Measurements from ENCODE around the gene HDAC7. TPM values are rescaled to one million over a fixed set of nuclear protein-coding genes. Genes with fewer than 3 reads are reported as not detected.
A peak's percentile ranks its signal among the peaks of the same experiment; 100 is the strongest.

HDAC7 gene
- total RNA-seq, 1 donor, result 48.9 TPM

DNA sequence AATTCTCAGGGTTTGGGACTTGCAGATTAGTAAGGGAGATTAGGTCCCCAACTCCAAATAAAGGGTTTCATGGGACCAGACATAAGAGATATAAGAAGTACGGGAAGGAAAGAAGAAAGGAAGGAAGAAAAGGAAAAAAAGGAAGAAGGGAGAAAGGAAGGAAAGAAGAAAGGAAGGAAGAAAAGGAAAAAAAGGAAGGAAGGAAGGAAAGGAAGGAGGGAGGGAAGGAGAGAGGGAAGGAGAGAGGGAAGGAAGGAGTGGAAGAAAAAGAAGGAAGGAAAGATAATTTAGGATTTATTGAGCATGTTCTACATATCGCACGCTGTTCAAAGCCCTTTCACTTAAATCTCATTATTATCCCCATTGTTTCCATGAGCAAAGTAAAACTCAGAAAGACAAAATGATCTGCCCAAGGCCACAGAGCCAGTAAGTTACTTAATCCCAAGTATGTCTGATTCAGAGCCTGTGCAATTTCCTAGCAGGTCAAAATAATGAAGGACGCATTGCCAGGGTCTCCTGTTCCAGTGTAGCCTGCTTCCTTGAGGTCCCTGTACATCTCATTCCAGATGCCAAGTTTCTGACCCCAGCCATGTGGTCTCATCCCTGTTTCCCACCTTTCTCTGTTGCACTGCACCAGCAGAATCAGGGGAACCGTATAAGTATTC is 3.9 kb upstream of the HDAC7 start:
- TF ChIP-seq, protein P1, sequence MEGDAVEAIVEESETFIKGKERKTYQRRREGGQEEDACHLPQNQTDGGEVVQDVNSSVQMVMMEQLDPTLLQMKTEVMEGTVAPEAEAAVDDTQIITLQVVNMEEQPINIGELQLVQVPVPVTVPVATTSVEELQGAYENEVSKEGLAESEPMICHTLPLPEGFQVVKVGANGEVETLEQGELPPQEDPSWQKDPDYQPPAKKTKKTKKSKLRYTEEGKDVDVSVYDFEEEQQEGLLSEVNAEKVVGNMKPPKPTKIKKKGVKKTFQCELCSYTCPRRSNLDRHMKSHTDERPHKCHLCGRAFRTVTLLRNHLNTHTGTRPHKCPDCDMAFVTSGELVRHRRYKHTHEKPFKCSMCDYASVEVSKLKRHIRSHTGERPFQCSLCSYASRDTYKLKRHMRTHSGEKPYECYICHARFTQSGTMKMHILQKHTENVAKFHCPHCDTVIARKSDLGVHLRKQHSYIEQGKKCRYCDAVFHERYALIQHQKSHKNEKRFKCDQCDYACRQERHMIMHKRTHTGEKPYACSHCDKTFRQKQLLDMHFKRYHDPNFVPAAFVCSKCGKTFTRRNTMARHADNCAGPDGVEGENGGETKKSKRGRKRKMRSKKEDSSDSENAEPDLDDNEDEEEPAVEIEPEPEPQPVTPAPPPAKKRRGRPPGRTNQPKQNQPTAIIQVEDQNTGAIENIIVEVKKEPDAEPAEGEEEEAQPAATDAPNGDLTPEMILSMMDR (IDR thresholded peaks at IDR 0.05; ENCODE audit: insufficient read depth, low read length), result no peak
- peak; percentile 61 for DNase-seq (ENCODE audit: low read depth)
- no peak overlapping the region for H3K4me3 ChIP-seq (ENCODE audit: low read depth, low read length)

DNA sequence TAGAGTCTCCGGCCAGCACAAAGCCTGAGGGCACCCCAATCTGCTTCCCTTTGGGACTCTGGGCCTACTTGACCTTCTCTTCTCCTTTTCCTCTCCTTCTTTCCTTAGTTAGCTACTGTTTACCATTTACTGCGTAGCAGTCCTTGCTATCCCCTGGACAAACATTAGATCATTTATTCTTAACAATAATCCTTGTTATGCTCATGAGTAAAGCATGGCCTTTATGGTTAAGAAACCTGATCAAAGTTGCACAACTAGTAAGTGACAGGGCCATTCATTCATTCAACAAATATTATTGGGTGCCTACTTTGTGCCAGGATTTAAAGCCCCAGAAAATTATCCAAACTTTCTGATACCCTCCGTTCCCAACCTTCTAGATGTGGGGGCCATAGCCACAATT is 3.2 kb upstream of the HDAC7 start:
- DNase-seq (ENCODE audit: low read depth), result no peak
- H3K4me3 ChIP-seq (ENCODE audit: low read depth, low read length), result no peak overlapping the region
- TF ChIP-seq, protein P1 (IDR thresholded peaks at IDR 0.05; ENCODE audit: insufficient read depth, low read length), result no peak

GRCh38 chr12:47822401-47822800 is 2.7 kb upstream of the HDAC7 start:
- H3K4me3 ChIP-seq (ENCODE audit: low read depth, low read length), result no peak overlapping the region
- TF ChIP-seq, protein P1 (IDR thresholded peaks at IDR 0.05; ENCODE audit: insufficient read depth, low read length), result no peak
- no peak for DNase-seq (ENCODE audit: low read depth)

DNA sequence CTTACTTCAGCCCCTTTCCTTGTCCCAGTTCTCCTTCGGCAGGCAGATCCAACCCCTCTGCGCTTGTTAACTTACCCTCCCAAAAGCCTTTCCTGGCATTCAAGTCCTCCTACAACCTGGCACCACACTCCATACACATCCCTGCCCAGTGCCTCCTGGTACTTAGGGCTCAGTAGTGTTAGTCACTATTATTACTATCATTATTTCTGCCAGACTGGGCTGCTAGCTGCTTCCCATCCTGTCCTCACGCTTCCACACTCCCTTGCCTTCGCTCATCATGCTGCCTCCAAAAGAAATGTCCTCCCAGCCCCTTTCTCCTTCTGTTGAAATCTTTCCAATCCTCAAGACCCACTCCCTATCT is 1.6 kb upstream of the HDAC7 start:
- H3K4me3 ChIP-seq (ENCODE audit: low read depth, low read length), result no peak overlapping the region
- TF ChIP-seq, protein P1 (IDR thresholded peaks at IDR 0.05; ENCODE audit: insufficient read depth, low read length), result no peak

GRCh38 chr12:47820631-47821345 is 1.1 kb upstream of the HDAC7 start:
- DNase-seq (ENCODE audit: low read depth), result peak; percentile 98
- peak overlapping the region; percentile 88 for H3K4me3 ChIP-seq (ENCODE audit: low read depth, low read length)
- TF ChIP-seq, protein P1 (IDR thresholded peaks at IDR 0.05; ENCODE audit: insufficient read depth, low read length), result no peak

More for the DNA sequence above, 1.6 kb upstream of the HDAC7 start:
- DNase-seq (ENCODE audit: low read depth), result no peak

GRCh38 chr12:47819138-47819895 is 386 bp downstream of the HDAC7 start:
- TF ChIP-seq, protein P1 (IDR thresholded peaks at IDR 0.05; ENCODE audit: insufficient read depth, low read length), result peak; percentile 50
- DNase-seq (ENCODE audit: low read depth), result no peak
- peak overlapping the region; percentile 88 for H3K4me3 ChIP-seq (ENCODE audit: low read depth, low read length)
